GM18498 (cell line): ENCODE data around the gene TRHDE.

Source experiments
- ATAC-seq: cut with Tn5 transposase; IDR thresholded peaks from one replicate; pipeline ENCODE4 v1.9.1; 2021; ENCODE audit warnings: mild to moderate bottlenecking, moderate library complexity; ENCODE audit not compliant: unreplicated experiment

Gene TRHDE

GRCh38 chr12:72433298-72433697 is 161.1 kb downstream of the TRHDE start:
- ATAC-seq, result no peak

DNA sequence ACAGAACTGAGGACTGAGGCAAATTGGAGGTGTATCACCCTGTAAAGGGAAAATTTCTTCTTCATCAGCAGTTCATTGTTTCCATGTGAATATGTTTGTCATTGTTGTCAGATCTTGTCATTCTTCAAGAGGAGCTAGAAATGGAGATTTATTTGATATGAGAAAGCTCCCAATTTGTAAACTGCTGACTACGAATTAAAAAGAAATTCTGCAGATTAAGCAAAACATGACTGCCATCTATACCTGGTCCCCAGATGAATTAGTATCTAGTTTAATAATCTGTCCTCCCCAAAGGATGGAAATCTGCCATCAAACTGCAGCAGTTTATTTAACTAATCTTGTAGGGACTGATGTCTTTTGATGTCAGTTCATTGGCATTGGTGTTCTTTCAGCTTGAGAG is 162.8 kb downstream of the TRHDE start:
- no peak for ATAC-seq

DNA sequence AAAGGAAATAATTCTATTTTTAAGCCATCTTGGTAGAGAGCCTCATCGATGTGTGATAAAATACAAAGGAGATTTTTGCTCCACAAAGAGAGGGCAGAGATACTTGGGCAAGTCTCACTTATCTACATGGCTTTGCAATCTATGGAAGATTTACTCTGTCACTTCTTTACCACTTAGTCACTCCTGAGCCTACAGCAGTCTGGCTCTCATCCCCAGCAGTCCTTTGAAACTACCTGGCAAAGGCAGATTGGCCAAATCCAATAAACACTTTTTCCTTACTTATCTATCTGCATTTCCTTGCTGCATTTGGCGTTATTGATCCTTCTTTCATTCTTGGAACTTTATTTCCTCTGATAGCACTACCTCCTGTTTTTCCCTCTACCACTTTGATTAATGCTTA is 170.0 kb downstream of the TRHDE start:
- no peak for ATAC-seq

DNA sequence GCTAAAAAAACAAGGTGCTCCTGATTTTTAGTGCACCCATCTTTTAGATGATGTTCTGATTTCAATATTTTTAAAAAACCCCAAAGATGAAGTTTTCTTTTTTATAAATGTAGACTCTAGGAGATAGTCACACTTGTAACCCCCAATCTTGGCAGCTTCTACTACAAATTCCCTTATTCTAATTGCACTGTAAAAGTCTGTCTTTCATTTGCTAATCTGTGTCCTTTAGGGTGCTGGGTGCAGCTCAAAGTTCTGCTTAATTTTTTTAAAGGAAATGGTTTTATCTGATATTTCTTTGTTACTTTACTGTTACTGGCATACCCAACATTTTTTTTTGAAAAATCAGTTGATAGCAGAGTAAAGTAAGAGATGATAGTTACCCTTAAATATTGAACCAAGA is 172.0 kb downstream of the TRHDE start:
- ATAC-seq, result no peak

- ATAC-seq, result no peak
Observed at GRCh38 chr12:72444566-72444965, 172.4 kb downstream of the TRHDE start.

DNA sequence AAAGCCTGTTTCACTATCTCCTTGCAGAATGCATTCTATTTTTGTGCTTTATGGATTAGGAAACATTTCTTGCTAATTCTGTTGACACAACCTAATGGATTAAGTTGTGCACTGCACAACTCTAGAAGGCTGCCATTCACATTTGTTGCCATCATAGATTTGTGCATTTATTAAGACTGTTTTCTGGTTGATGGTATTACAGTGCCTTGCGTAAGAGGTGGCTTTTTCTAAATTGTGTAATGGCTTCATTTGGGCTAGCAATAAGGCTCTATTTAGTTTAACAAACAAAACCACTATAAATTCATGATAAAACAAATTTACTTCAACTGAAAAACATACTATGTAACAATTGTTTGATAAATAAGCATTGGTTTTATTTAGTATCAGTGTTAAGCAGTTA is 175.9 kb downstream of the TRHDE start:
- no peak for ATAC-seq

DNA sequence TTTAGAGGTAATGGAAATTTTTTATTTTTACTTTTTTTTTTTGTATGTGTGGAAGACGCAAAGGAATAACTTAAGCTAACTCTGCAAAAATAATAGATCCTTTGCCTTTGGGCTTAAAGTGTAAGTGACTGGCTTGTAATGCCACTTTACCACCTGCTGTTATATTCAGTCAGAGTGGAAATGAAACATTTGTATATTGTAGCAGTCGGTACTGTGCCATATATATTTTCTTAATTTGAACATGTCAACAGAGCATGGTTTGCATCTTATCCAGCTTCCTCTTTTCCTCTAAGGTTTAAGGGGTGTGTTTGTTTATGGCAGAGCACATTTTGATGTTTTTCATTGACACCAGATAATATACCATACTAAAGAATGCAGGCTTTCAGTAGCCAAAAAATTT is 176.6 kb downstream of the TRHDE start:
- ATAC-seq, result no peak

DNA sequence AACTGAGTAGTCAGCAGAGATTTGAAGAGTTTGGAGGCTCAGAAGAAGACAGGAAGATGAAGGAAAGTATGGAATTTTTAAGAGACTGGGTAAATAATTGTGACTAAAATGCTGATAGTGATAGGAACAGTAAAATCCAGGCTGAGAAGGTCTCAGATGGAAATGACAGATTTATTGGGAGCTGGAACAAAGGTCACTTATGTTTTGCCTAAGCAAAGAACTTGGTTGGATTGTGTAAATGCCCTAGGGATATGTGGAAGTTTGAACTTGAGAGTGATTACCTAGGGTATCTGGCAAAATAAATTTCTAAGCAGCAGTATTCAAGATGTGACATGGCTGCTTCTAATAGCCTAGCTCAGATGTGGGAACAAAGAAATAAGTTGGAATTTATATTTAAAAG is 180.9 kb downstream of the TRHDE start:
- no peak for ATAC-seq

DNA sequence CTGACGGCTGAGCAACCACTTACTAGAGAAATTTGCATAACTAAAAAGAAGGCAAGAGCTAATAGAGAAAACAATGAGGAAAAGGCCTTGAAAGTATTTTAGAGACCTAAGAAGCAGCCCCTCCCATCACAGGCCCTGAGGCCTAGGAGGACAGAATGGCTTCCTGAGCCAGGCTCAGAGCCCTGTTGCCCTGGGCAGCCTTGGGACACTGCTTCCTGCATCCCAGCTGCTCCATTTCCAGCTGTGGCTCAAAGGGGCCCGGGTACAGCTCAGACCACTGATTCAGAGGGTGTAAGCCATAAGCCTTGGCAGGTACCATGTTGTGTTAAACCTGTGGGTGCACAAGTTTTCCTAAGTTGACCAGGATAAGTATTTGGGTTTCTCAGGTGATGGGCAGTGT is 181.4 kb downstream of the TRHDE start:
- no peak for ATAC-seq

- ATAC-seq, result no peak
Observed at GRCh38 chr12:72464471-72464870, 192.3 kb downstream of the TRHDE start.

- no peak for ATAC-seq
Observed at GRCh38 chr12:72465155-72465554, 193.0 kb downstream of the TRHDE start.

- no peak for ATAC-seq
Observed at GRCh38 chr12:72465940-72466630, 193.9 kb downstream of the TRHDE start.

DNA sequence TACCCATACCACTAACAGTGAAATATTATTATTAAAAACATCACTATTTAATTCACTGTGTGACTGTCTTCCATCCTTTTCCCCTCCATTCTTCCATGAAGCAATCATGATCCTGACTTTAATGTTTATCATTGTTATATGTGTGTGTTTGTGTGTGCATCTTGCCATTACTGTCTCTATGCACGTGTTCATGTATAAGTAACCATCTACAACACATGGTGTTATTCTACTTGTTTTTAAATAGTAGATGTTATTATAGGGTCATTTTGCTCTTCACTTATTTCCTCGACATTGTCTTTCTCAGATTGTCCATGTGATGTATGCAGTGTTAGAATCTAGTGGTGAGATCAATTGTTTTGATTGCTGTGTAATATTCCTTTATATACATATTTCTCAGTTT is 195.8 kb downstream of the TRHDE start:
- ATAC-seq, result no peak

GRCh38 chr12:72468505-72468904 is 196.3 kb downstream of the TRHDE start:
- no peak for ATAC-seq

DNA sequence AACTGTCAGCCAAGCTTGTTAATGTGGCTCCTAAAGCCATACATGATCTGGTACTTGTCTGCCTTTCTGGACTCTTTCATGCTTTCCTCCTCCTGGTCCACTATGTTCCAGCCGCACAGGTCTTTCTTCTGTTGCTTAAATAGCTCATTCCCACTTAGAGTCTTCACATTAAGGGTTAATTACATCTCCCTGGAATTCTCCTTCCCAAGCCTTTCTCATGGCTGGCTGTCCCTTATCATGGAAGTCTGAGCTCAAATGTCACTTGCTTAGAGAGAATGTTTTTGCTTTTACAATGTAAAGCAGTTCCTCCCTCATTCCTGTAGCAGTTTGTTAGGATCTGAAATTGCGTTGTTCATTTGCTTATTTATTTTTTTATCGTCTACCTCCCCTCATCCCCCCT is 199.6 kb downstream of the TRHDE start:
- ATAC-seq, result no peak

- no peak for ATAC-seq
Observed at GRCh38 chr12:72472350-72472749, 200.2 kb downstream of the TRHDE start.

DNA sequence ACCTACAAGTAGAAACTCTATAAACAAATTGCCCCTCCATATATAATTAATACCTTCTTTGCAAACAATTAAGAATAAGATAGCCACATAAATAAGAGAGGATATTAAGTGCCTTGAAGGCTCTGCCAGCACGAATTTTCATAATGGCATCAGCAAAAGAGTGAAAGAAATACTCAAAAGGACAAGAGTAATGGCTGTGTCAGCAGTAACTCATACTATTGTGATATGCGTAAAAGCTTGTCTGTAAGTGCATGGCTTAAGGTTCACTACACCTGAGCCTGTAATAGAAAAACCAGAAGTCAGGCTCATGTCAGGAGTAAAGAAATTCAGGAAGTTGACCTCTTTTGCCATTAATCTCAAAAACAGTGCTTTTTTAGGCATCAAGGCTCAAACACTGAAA is 204.1 kb downstream of the TRHDE start:
- ATAC-seq, result no peak

- no peak for ATAC-seq
Observed at GRCh38 chr12:72485017-72485701, 213.0 kb downstream of the TRHDE start.

- ATAC-seq, result no peak
Observed at GRCh38 chr12:72491426-72491825, 219.3 kb downstream of the TRHDE start.

DNA sequence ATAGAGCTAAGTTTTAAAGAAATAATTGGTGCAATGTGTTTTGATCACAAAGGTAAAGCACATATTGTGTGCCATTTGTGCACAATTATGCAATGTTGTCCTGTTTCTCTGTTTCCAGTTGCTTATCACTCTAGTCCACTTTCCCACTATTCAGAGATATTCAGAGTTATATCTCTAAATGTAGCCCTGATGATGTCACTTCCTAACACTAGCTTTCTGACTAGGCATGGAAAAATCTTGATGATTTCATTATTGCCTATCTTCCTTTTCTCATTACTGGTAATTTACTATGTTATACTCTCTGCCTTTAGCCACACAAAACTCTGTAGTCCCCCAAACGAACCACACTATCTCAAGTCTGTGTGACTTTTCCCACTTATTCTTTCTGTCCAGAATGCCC is 221.2 kb downstream of the TRHDE start:
- ATAC-seq, result no peak

DNA sequence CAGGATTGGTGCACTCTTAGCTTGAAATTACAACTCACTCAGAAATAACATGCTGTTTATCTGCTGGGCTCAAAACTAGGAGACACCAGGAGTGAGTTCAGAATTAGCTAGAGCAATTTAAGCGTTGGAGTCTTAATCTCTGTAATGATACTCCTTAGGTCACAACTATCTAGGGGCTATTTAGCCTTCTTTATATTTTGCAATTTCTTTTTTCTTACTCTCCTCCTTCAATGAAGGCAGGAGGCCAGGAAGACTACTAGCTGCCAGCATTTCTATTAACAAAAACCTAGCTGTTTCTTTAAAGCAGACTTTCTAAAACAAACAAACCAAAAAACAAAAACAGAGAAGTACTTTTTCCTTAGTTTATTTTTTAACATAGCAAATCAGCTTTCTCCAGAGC is 226.2 kb downstream of the TRHDE start:
- no peak for ATAC-seq

- ATAC-seq, result no peak
Observed at GRCh38 chr12:72499244-72499643, 227.1 kb downstream of the TRHDE start.

DNA sequence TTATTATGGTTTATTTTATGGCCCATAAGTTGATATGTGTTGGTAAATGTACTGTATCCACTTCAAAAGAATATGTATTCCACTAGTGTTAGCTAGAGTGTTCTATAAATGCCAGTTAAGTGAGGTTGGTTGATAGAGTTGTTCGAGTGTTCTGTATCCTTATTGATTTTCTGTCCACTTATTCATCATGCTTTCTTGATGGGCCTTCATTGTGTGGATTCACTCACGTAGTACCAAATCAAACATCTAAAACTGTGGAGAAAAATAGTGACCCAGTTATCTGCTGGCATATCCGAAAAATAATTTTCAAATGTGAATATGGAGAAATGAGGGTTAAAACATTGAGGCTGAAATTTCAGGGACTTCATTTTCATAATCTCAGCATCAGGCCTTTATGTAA is 230.4 kb downstream of the TRHDE start:
- ATAC-seq, result no peak
